ENCODE results near the gene IER5L. TPM values are rescaled to one million over a fixed set of nuclear protein-coding genes. Genes with fewer than 3 reads are reported as not detected.

The IER5L gene
- total and polyA plus RNA-seq, 9 of the 15 experiments (the other 6 are each of a cell fraction or from before 2014, with no cell fraction given): 0.14 to 11.9 (median 0.52) TPM

- no peak for TF ChIP-seq HEY1 (CRISPR knock-in tag; IDR thresholded peaks at IDR 0.05; ENCODE audit: borderline replicate concordance)
- TF ChIP-seq MED1 (CRISPR knock-in tag; IDR thresholded peaks at IDR 0.05; ENCODE audit: borderline replicate concordance): no peak
- no peak for TF ChIP-seq EP400 (IDR thresholded peaks at IDR 0.05)
- no peak for TF ChIP-seq FOS (IDR thresholded peaks at IDR 0.05; ENCODE audit: extremely low read depth, insufficient read length)
- no peak for TF ChIP-seq C11orf30 (IDR thresholded peaks at IDR 0.05; ENCODE audit: low read depth)
- TF ChIP-seq PTBP1 (IDR thresholded peaks at IDR 0.05; ENCODE audit: low read depth, low read length): no peak
- TF ChIP-seq MXI1 (IDR thresholded peaks at IDR 0.05; ENCODE audit: low read depth, low read length): no peak
- no peak for TF ChIP-seq CSDE1 (IDR thresholded peaks at IDR 0.05)
- no peak for TF ChIP-seq JUNB (CRISPR knock-in tag; conservative IDR thresholded peaks at IDR 0.05)
- TF ChIP-seq ZNF79 (CRISPR knock-in tag; IDR thresholded peaks at IDR 0.05; ENCODE audit: low read depth): no peak
- no peak for TF ChIP-seq MTA2 (IDR thresholded peaks at IDR 0.05; ENCODE audit: low read depth)
- peak in 1 of 2 experiments; percentile 16; a peak in 1 of 4 replicates for TF ChIP-seq TEAD1 (CRISPR knock-in tag; IDR thresholded peaks at IDR 0.05)
- no peak for TF ChIP-seq HDAC2 (IDR thresholded peaks at IDR 0.05)
- TF ChIP-seq, protein P1, sequence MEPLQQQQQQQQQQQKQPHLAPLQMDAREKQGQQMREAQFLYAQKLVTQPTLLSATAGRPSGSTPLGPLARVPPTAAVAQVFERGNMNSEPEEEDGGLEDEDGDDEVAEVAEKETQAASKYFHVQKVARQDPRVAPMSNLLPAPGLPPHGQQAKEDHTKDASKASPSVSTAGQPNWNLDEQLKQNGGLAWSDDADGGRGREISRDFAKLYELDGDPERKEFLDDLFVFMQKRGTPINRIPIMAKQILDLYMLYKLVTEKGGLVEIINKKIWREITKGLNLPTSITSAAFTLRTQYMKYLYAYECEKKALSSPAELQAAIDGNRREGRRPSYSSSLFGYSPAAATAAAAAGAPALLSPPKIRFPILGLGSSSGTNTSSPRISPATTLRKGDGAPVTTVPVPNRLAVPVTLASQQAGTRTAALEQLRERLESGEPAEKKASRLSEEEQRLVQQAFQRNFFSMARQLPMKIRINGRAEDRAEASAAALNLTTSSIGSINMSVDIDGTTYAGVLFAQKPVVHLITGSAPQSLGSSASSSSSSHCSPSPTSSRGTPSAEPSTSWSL (CRISPR knock-in tag; IDR thresholded peaks at IDR 0.05; ENCODE audit: borderline replicate concordance): no peak
Measured at GRCh38 chr9:129142138-129142935, 35.7 kb downstream of the IER5L start (continued).

All from K562 (cell line).